HL-60 (cell line): ENCODE data around the gene DLGAP3.

ENCODE experiments used
- DNase-seq, 2 experiments: peaks; one replicate each; pipeline ENCODE4 v3.0.0-alpha.2; 2010 to 2020; ENCODE audit warnings: low read depth in 1 of 2, low spot score in 1 of 2
- H3K27ac ChIP-seq: fragments of 250-450 bp; sonication (Bioruptor Pico); replicated peaks from 2 replicates; pipeline ENCODE4 v1.5.1; 2020; ENCODE audit warnings: mild to moderate bottlenecking, moderate library complexity
- H3K27me3 ChIP-seq: fragments of 250-450 bp; sonication (Bioruptor Pico); 2 replicates; pipeline ENCODE4 v1.5.1; 2021; ENCODE audit warnings: mild to moderate bottlenecking, moderate library complexity; ENCODE audit not compliant: insufficient read depth, poor library complexity, severe bottlenecking
- H3K4me3 ChIP-seq: replicated peaks from 2 replicates; pipeline ENCODE4 v1.5.1; 2011; ENCODE audit warnings: mild to moderate bottlenecking, control low read depth, low read length; ENCODE audit not compliant: insufficient read depth
- GABPA ChIP-seq: IDR thresholded peaks from 2 replicates; pipeline ENCODE4 v1.6.1; 2012; ENCODE audit warnings: low read depth
- POLR2AphosphoS5 ChIP-seq: IDR thresholded peaks from 2 replicates; pipeline ENCODE4 v1.6.1; 2012; ENCODE audit warnings: low read depth
- SPI1 ChIP-seq: IDR thresholded peaks from 2 replicates; pipeline ENCODE4 v1.6.1; 2012; ENCODE audit warnings: low read depth, mild to moderate bottlenecking, borderline replicate concordance
- TF ChIP-seq, protein P1 (sequence below): IDR thresholded peaks from one replicate; pipeline ENCODE4 v1.5.1; 2011; ENCODE audit warnings: low read length, control low read depth, inconsistent platforms; ENCODE audit not compliant: insufficient read depth
- TF ChIP-seq, protein P2 (sequence below): IDR thresholded peaks from 2 replicates; pipeline ENCODE4 v1.6.1; 2012; ENCODE audit warnings: low read depth; ENCODE audit not compliant: insufficient replicate concordance

The DLGAP3 gene

DNA sequence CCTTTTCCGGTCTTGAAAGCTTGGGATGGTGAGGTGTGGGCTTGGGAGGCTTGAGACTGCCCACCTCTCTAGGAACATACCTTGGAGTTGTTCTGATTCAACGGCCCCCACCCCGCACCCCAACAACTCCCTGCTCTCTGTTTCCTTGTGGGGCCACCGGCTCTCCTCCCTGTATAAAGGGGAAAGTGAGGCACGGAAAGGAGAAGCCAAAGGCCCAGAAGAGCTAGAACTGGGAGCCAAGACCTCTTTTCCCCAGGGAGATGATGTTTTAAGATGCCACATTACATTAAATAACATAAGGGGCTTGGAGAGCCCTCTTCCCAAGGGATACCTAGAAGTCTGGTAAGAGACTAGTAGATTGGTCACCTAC lies 1.2 kb upstream of the DLGAP3 start:
- H3K27me3 ChIP-seq = peaks cover 33% of the 10 kb centered on the region
- no peak for DNase-seq
- H3K27ac ChIP-seq = no peak overlapping the region
- TF ChIP-seq, protein P1, sequence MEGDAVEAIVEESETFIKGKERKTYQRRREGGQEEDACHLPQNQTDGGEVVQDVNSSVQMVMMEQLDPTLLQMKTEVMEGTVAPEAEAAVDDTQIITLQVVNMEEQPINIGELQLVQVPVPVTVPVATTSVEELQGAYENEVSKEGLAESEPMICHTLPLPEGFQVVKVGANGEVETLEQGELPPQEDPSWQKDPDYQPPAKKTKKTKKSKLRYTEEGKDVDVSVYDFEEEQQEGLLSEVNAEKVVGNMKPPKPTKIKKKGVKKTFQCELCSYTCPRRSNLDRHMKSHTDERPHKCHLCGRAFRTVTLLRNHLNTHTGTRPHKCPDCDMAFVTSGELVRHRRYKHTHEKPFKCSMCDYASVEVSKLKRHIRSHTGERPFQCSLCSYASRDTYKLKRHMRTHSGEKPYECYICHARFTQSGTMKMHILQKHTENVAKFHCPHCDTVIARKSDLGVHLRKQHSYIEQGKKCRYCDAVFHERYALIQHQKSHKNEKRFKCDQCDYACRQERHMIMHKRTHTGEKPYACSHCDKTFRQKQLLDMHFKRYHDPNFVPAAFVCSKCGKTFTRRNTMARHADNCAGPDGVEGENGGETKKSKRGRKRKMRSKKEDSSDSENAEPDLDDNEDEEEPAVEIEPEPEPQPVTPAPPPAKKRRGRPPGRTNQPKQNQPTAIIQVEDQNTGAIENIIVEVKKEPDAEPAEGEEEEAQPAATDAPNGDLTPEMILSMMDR = no peak
- TF ChIP-seq, protein P2, sequence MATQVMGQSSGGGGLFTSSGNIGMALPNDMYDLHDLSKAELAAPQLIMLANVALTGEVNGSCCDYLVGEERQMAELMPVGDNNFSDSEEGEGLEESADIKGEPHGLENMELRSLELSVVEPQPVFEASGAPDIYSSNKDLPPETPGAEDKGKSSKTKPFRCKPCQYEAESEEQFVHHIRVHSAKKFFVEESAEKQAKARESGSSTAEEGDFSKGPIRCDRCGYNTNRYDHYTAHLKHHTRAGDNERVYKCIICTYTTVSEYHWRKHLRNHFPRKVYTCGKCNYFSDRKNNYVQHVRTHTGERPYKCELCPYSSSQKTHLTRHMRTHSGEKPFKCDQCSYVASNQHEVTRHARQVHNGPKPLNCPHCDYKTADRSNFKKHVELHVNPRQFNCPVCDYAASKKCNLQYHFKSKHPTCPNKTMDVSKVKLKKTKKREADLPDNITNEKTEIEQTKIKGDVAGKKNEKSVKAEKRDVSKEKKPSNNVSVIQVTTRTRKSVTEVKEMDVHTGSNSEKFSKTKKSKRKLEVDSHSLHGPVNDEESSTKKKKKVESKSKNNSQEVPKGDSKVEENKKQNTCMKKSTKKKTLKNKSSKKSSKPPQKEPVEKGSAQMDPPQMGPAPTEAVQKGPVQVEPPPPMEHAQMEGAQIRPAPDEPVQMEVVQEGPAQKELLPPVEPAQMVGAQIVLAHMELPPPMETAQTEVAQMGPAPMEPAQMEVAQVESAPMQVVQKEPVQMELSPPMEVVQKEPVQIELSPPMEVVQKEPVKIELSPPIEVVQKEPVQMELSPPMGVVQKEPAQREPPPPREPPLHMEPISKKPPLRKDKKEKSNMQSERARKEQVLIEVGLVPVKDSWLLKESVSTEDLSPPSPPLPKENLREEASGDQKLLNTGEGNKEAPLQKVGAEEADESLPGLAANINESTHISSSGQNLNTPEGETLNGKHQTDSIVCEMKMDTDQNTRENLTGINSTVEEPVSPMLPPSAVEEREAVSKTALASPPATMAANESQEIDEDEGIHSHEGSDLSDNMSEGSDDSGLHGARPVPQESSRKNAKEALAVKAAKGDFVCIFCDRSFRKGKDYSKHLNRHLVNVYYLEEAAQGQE = no peak
- TF ChIP-seq GABPA (no peak), POLR2AphosphoS5 (no peak), SPI1 (no peak)
- no peak overlapping the region for H3K4me3 ChIP-seq

DNA sequence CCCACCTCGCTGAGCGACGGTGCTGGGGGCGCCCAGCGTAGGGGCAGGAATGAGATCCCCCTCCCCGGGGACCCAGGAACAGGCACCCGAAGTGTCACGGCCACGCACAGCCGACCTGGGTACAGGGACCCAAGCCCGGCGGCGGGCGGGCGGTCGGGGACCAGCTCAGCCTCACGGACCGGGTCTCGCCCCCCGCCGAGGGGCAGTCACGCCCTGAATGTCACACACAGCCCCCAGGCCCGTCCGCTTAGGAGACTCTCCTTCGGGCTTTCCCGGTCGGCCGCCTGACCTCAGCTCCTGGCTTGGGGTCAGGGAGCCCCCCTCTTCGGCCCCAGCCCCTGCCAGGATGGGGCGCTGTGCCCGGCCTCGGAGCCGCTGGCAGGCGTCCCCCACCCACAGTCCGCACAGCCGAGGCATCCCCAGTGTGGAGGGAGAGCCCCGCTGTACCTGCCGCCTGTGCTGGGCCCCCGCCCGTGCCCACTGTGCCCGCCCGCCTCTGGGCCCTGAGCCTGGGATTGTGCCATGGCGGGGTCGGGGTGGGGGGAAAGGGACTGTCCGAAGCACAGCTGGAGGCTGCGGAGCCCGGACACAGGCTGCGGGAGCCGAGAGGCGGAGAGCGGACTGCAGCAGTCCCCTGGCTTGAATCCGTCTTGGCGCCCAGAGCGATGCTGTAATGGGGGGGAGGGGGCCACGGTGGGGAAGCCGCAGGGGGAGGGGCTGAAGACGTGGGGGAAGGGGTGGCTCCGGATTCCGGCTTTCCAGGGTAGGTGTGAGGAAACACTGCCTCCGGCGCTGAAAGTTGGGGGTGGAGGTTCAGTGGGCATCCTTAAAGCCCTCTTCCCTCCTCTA lies 627 bp upstream of the DLGAP3 start:
- DNase-seq = no peak
- Histone ChIP-seq H3K4me3 (no peak overlapping the region), H3K27ac (no peak overlapping the region), H3K27me3 (peaks cover 34% of the 10 kb centered on the region)
- TF ChIP-seq, protein P2 = no peak
- no peak for TF ChIP-seq SPI1
- no peak for TF ChIP-seq GABPA
- TF ChIP-seq, protein P1 = no peak
- no peak for TF ChIP-seq POLR2AphosphoS5

DNA sequence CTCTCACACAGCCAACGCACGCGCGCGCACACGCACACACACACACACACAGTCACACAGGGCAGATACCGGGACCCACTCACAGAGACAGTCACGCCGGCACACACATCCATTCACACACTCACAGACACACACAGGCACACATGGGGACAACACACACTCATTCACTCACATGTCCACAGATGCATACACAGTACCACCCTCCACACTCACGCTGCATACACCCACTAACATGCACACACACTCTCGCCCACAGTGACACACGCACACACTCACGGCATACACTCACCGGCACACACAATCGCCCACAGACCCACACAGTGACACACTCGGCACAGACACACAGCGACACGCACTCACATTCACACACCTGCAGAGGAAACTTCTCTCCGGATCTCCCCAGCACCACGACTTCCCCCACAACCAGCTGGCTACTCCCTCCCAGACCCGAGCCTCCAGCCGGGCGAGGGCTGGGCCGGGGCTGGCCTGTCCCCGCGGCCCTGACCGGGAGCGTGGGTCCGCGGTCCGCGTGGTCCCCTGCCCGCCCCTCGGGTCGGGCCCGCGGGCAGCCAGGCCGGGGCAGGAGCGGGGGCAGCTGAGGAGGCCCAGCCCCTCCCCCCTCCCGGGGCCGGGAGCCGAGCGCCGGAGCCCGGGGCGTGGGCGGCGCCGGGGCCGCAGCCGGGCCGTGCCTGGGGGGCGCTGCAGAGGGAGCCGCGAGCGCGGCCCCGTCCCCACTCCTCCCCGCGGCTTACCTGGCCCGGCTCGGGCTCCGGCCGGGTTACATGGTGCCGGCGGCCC lies 552 bp downstream of the DLGAP3 start:
- no peak overlapping the region for H3K4me3 ChIP-seq
- TF ChIP-seq GABPA (no peak), POLR2AphosphoS5 (no peak), SPI1 (no peak)
- TF ChIP-seq, protein P2 = no peak
- TF ChIP-seq, protein P1 = no peak
- H3K27ac ChIP-seq = no peak overlapping the region
- DNase-seq = no peak
- H3K27me3 ChIP-seq = peaks cover 39% of the 10 kb centered on the region
